ENCODE data around the gene PPM1D. TPM values are rescaled to one million over a fixed set of nuclear protein-coding genes. Genes with fewer than 3 reads are reported as not detected.

PPM1D gene
- total and polyA plus RNA-seq, 2 of the 13 experiments (the other 11 are each of a cell fraction or from before 2014, with no cell fraction given): 8.0 to 26.2 TPM

DNA sequence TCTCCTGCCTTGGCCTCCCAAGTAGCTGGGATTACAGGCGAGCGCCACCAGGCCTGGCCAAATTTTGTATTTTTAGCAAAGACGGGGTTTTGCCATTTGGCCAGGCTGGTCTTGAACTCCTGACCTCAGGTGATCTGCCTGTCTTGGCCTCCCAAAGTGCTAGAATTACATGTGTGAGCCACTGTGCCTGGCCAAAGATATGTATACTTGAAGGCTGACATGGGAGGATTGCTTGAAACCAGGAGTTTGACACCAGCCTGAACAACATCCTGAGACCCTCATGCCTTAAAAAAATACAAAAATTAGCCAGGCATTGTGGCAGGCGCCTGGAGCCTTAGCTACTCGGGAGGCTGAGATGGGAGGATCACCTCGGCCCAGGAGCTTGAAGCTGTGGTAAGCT lies 80.8 kb downstream of the PPM1D start:
- Histone ChIP-seq H3K4me3 (replicated peaks in 1 of 3; ENCODE audit: insufficient read depth in 1 of 3, low read depth in 2 of 3, low read length in 3 of 3) (no peak overlapping the region), H3K79me2 (ENCODE audit: insufficient read depth, low read length) (no peaks in the 10 kb centered on the region), H3K27ac (ENCODE audit: extremely low read length, insufficient read depth, low read length) (no peak overlapping the region), H3K9ac (ENCODE audit: insufficient read depth, low read depth, low read length) (no peak overlapping the region), H3K27me3 (ENCODE audit: control insufficient read depth in 1 of 2, insufficient read depth in 2 of 2, low read length in 2 of 2) (no peaks in the 10 kb centered on the region; a peak in 1 of 5 replicates), H4K20me1 (ENCODE audit: insufficient read depth, low read length) (no peaks in the 10 kb centered on the region), H2AFZ (ENCODE audit: low read length) (no peak overlapping the region), H3K4me1 (ENCODE audit: insufficient read depth, low read length) (peaks cover 7% of the 10 kb centered on the region), H3K36me3 (replicated peaks in 1 of 2; ENCODE audit: control insufficient read depth in 1 of 2, insufficient read depth in 2 of 2, low read length in 2 of 2) (no peaks in the 10 kb centered on the region), H3K9me3 (ENCODE audit: low read length) (no peaks in the 10 kb centered on the region), H3K4me2 (ENCODE audit: low read depth, low read length) (no peak overlapping the region)
- 96% methylated on average over 6 of the region's 6 CpGs for WGBS (ENCODE audit: low lambda C conversion rate)
- TF ChIP-seq ZFP62 (CRISPR knock-in tag; IDR thresholded peaks at IDR 0.05) (no peak), CEBPG (CRISPR knock-in tag; IDR thresholded peaks at IDR 0.05) (no peak), FOXA1 (IDR thresholded peaks at IDR 0.05) (no peak), FOXA1 (CRISPR knock-in tag; IDR thresholded peaks at IDR 0.05) (no peak), ZNF20 (CRISPR knock-in tag; IDR thresholded peaks at IDR 0.05) (no peak), ZBTB20 (CRISPR knock-in tag; IDR thresholded peaks at IDR 0.05; ENCODE audit: borderline replicate concordance, low read depth) (no peak), ZNF34 (CRISPR knock-in tag; IDR thresholded peaks at IDR 0.05; ENCODE audit: borderline replicate concordance) (no peak), ZNF749 (CRISPR knock-in tag; IDR thresholded peaks at IDR 0.05; ENCODE audit: borderline replicate concordance) (no peak)
- TF ChIP-seq, protein P1, sequence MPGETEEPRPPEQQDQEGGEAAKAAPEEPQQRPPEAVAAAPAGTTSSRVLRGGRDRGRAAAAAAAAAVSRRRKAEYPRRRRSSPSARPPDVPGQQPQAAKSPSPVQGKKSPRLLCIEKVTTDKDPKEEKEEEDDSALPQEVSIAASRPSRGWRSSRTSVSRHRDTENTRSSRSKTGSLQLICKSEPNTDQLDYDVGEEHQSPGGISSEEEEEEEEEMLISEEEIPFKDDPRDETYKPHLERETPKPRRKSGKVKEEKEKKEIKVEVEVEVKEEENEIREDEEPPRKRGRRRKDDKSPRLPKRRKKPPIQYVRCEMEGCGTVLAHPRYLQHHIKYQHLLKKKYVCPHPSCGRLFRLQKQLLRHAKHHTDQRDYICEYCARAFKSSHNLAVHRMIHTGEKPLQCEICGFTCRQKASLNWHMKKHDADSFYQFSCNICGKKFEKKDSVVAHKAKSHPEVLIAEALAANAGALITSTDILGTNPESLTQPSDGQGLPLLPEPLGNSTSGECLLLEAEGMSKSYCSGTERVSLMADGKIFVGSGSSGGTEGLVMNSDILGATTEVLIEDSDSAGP (CRISPR knock-in tag; IDR thresholded peaks at IDR 0.05; ENCODE audit: borderline replicate concordance): no peak
- no peak for FAIRE-seq
- ATAC-seq: no peak
- ChIA-PET POLR2A (no interaction called here), CTCF (ENCODE audit: low intra/inter-chr PET ratio, low total read pairs) (no interaction called here)
- intact Hi-C loops (cut with micrococcal nuclease; ENCODE audit: unreplicated experiment): no loop called here
- in situ Hi-C loops (cut with HindIII; ENCODE audit: extremely low pct_ligation_motif_present, low pct_unique_long_range_greater_than_20kb): no loop called here
- BruUV-seq (replicated peaks): no TSS peak
- no peak for DNase-seq (ENCODE audit: low spot score)

DNA sequence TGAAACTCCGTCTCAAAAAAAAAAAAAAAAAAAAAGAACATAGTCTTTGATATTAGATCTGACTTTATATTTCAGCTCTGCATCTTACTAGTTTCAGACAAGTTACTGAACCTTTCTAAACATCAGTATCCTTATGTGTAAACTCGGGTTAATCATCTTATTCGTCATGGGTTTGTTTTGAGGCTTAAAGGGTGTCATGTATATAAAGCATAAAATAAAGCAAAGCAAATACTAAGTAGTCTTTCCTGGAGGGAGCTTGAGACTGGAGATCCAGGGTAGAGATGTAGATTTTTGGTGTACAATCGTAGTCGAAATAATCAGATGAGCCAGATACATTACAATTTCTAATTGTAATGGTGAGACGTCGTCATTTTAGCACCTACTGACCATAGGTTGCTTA lies 85.4 kb downstream of the PPM1D start:
- 91% methylated on average over 7 of the region's 7 CpGs for WGBS (ENCODE audit: low lambda C conversion rate)
- H3K9me3 ChIP-seq (ENCODE audit: low read length): no peaks in the 10 kb centered on the region
- no peak overlapping the region for H3K9ac ChIP-seq (ENCODE audit: insufficient read depth, low read depth, low read length)
- no peaks in the 10 kb centered on the region for H3K36me3 ChIP-seq (replicated peaks in 1 of 2; ENCODE audit: control insufficient read depth in 1 of 2, insufficient read depth in 2 of 2, low read length in 2 of 2)
- no peak overlapping the region for H3K27ac ChIP-seq (ENCODE audit: extremely low read length, insufficient read depth, low read length)
- no peaks in the 10 kb centered on the region for H4K20me1 ChIP-seq (ENCODE audit: insufficient read depth, low read length)
- no peak overlapping the region for H2AFZ ChIP-seq (ENCODE audit: low read length)
- no TSS peak for BruUV-seq (replicated peaks)
- H3K4me3 ChIP-seq (replicated peaks in 1 of 3; ENCODE audit: insufficient read depth in 1 of 3, low read depth in 2 of 3, low read length in 3 of 3): no peak overlapping the region
- POLR2A ChIA-PET: no interaction called here
- H3K79me2 ChIP-seq (ENCODE audit: insufficient read depth, low read length): no peaks in the 10 kb centered on the region
- in situ Hi-C loops (cut with HindIII; ENCODE audit: extremely low pct_ligation_motif_present, low pct_unique_long_range_greater_than_20kb) (no loop called here), intact Hi-C loops (cut with micrococcal nuclease; ENCODE audit: unreplicated experiment) (no loop called here)
- CTCF ChIA-PET (ENCODE audit: low intra/inter-chr PET ratio, low total read pairs): no interaction called here
- no peaks in the 10 kb centered on the region for H3K27me3 ChIP-seq (ENCODE audit: control insufficient read depth in 1 of 2, insufficient read depth in 2 of 2, low read length in 2 of 2)
- ATAC-seq (no peak), DNase-seq (ENCODE audit: low spot score) (no peak), FAIRE-seq (no peak)
- TF ChIP-seq GLI4 (CRISPR knock-in tag; IDR thresholded peaks at IDR 0.05; ENCODE audit: borderline replicate concordance) (no peak), CBFB (CRISPR knock-in tag; IDR thresholded peaks at IDR 0.05) (no peak), NR2F1 (CRISPR knock-in tag; IDR thresholded peaks at IDR 0.05) (no peak), TMF1 (CRISPR knock-in tag; IDR thresholded peaks at IDR 0.05; ENCODE audit: low read depth) (no peak), NFIC (IDR thresholded peaks at IDR 0.05; ENCODE audit: low read length) (no peak), SOX5 (CRISPR knock-in tag; IDR thresholded peaks at IDR 0.05; ENCODE audit: borderline replicate concordance) (no peak)
- TF ChIP-seq, protein P2, sequence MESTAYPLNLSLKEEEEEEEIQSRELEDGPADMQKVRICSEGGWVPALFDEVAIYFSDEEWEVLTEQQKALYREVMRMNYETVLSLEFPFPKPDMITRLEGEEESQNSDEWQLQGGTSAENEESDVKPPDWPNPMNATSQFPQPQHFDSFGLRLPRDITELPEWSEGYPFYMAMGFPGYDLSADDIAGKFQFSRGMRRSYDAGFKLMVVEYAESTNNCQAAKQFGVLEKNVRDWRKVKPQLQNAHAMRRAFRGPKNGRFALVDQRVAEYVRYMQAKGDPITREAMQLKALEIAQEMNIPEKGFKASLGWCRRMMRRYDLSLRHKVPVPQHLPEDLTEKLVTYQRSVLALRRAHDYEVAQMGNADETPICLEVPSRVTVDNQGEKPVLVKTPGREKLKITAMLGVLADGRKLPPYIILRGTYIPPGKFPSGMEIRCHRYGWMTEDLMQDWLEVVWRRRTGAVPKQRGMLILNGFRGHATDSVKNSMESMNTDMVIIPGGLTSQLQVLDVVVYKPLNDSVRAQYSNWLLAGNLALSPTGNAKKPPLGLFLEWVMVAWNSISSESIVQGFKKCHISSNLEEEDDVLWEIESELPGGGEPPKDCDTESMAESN (CRISPR knock-in tag; conservative IDR thresholded peaks at IDR 0.05): no peak
- TF ChIP-seq, protein P3, sequence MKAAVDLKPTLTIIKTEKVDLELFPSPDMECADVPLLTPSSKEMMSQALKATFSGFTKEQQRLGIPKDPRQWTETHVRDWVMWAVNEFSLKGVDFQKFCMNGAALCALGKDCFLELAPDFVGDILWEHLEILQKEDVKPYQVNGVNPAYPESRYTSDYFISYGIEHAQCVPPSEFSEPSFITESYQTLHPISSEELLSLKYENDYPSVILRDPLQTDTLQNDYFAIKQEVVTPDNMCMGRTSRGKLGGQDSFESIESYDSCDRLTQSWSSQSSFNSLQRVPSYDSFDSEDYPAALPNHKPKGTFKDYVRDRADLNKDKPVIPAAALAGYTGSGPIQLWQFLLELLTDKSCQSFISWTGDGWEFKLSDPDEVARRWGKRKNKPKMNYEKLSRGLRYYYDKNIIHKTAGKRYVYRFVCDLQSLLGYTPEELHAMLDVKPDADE (CRISPR knock-in tag; IDR thresholded peaks at IDR 0.05): no peak
- no peaks in the 10 kb centered on the region for H3K4me1 ChIP-seq (ENCODE audit: insufficient read depth, low read length)
- no peak overlapping the region for H3K4me2 ChIP-seq (ENCODE audit: low read depth, low read length)

All from HepG2 (cell line).